GM23338 (cell line): Measurements from ENCODE around the gene GM2A.

Source experiments
- CREB1 ChIP-seq: fragments of 250-450 bp; sonication (Bioruptor Pico); IDR thresholded peaks from 2 replicates; pipeline ENCODE4 v1.5.0; 2020; ENCODE audit warnings: low read depth, mild to moderate bottlenecking, moderate library complexity
- CTCF ChIP-seq, 2 experiments: fragments of 200-600 bp in 1 of 2; sonication (generic) in 1 of 2; conservative IDR thresholded peaks; 2 replicates each; pipeline versions ENCODE4 v1.5.1 to v1.6.1; 2016 to 2017; ENCODE audit warnings: antibody characterized with exemption in 2 of 2, low read depth in 2 of 2, mild to moderate bottlenecking in 2 of 2, moderate library complexity in 1 of 2
- EZH2 ChIP-seq: fragments of 200-600 bp; sonication (generic); IDR thresholded peaks from one replicate; pipeline ENCODE4 v1.8.0; 2017; ENCODE audit warnings: antibody characterized with exemption, mild to moderate bottlenecking, low read depth; ENCODE audit not compliant: unreplicated experiment
- EZH2phosphoT487 ChIP-seq: fragments of 200-600 bp; sonication (generic); IDR thresholded peaks from one replicate; pipeline ENCODE4 v1.8.1; 2018; ENCODE audit warnings: antibody characterized with exemption; ENCODE audit not compliant: unreplicated experiment
- JUNB ChIP-seq: IDR thresholded peaks from one replicate; pipeline ENCODE4 v1.6.1; 2016; ENCODE audit warnings: antibody characterized with exemption; ENCODE audit not compliant: unreplicated experiment
- POLR2AphosphoS5 ChIP-seq: IDR thresholded peaks from 2 replicates; pipeline ENCODE4 v1.6.1; 2016; ENCODE audit warnings: antibody characterized with exemption, low read depth
- REST ChIP-seq: IDR thresholded peaks from one replicate; pipeline ENCODE4 v1.6.1; 2018; ENCODE audit warnings: antibody characterized with exemption; ENCODE audit not compliant: unreplicated experiment

- TF ChIP-seq CREB1 (CRISPR knock-in tag): no peak
- TF ChIP-seq CTCF (conservative IDR thresholded peaks at IDR 0.05; ENCODE audit: low read depth in 2 of 2): no peak
- no peak for TF ChIP-seq REST
- TF ChIP-seq JUNB: no peak
- TF ChIP-seq EZH2phosphoT487: no peak
- no peak for TF ChIP-seq POLR2AphosphoS5
- no peak for TF ChIP-seq EZH2
Observed at GRCh38 chr5:151310932-151311331, 57.9 kb downstream of the GM2A start.
